ENCODE results near the gene DAZL.

Gene DAZL

GRCh38 chr3:16604887-16605602 lies at the start of gene DAZL:
DAZL (minus strand) TSS chr3:16605423; CDS start chr3:16605205, 218 bp downstream.
- H3K27ac Mint-ChIP-seq: peak within 1 kb of the TSS; percentile 63
- no peak for DNase-seq
- peaks cover 9% of the 10 kb centered on the region for H3K9me3 Mint-ChIP-seq
- H3K27me3 Mint-ChIP-seq (ENCODE audit: low read depth, poor library complexity): no peaks in the 10 kb centered on the region
- H3K4me3 Mint-ChIP-seq: no peak within 1 kb of the TSS
- no peaks in the 10 kb centered on the region for H3K36me3 Mint-ChIP-seq (ENCODE audit: low read depth)
- H3K4me1 Mint-ChIP-seq: peaks cover 5% of the 10 kb centered on the region
- no peak for TF ChIP-seq CTCF (IDR thresholded peaks at IDR 0.05)

- H3K27ac Mint-ChIP-seq: no peak overlapping the region
- H3K27me3 Mint-ChIP-seq (ENCODE audit: low read depth, poor library complexity): no peaks in the 10 kb centered on the region
- no peak for DNase-seq
- H3K4me1 Mint-ChIP-seq: peaks cover 8% of the 10 kb centered on the region
- TF ChIP-seq CTCF (IDR thresholded peaks at IDR 0.05): no peak
- H3K36me3 Mint-ChIP-seq (ENCODE audit: low read depth): no peaks in the 10 kb centered on the region
- no peak overlapping the region for H3K4me3 Mint-ChIP-seq
- no peaks in the 10 kb centered on the region for H3K9me3 Mint-ChIP-seq
Observed at GRCh38 chr3:16654976-16655375, 49.8 kb upstream of the DAZL start.

GRCh38 chr3:16653712-16654111 lies 48.5 kb upstream of the DAZL start:
- H3K36me3 Mint-ChIP-seq (ENCODE audit: low read depth): no peaks in the 10 kb centered on the region

GRCh38 chr3:16647668-16648067 lies 42.4 kb upstream of the DAZL start:
- H3K4me1 Mint-ChIP-seq: no peaks in the 10 kb centered on the region
- no peak for TF ChIP-seq CTCF (IDR thresholded peaks at IDR 0.05)
- no peaks in the 10 kb centered on the region for H3K9me3 Mint-ChIP-seq
- no peaks in the 10 kb centered on the region for H3K27me3 Mint-ChIP-seq (ENCODE audit: low read depth, poor library complexity)
- H3K27ac Mint-ChIP-seq: no peak overlapping the region
- H3K36me3 Mint-ChIP-seq (ENCODE audit: low read depth): no peaks in the 10 kb centered on the region
- H3K4me3 Mint-ChIP-seq: no peak overlapping the region
- DNase-seq: no peak

More at GRCh38 chr3:16653712-16654111, 48.5 kb upstream of the DAZL start:
- H3K27ac Mint-ChIP-seq: no peak overlapping the region
- TF ChIP-seq CTCF (IDR thresholded peaks at IDR 0.05): no peak
- peaks cover 8% of the 10 kb centered on the region for H3K4me1 Mint-ChIP-seq
- H3K9me3 Mint-ChIP-seq: no peaks in the 10 kb centered on the region
- H3K27me3 Mint-ChIP-seq (ENCODE audit: low read depth, poor library complexity): no peaks in the 10 kb centered on the region
- DNase-seq: no peak
- H3K4me3 Mint-ChIP-seq: no peak overlapping the region

- H3K27ac Mint-ChIP-seq: peak overlapping the region; percentile 7
Observed at GRCh38 chr3:16639806-16640205, 34.6 kb upstream of the DAZL start.

More at GRCh38 chr3:16639806-16640205, 34.6 kb upstream of the DAZL start:
- H3K9me3 Mint-ChIP-seq: no peaks in the 10 kb centered on the region
- H3K27me3 Mint-ChIP-seq (ENCODE audit: low read depth, poor library complexity): peaks cover 4% of the 10 kb centered on the region
- H3K4me1 Mint-ChIP-seq: no peaks in the 10 kb centered on the region
- DNase-seq: no peak
- no peak for TF ChIP-seq CTCF (IDR thresholded peaks at IDR 0.05)
- H3K4me3 Mint-ChIP-seq: no peak overlapping the region
- no peaks in the 10 kb centered on the region for H3K36me3 Mint-ChIP-seq (ENCODE audit: low read depth)
